Panc1 (cell line): ENCODE data around the gene ENPP1. TPM values are rescaled to one million over a fixed set of nuclear protein-coding genes. Genes with fewer than 3 reads are reported as not detected.
A peak's percentile ranks its signal among the peaks of the same experiment; 100 is the strongest.

Experiments
- ATAC-seq: fragments of 200-7000 bp; cut with Tn5 transposase; 2 replicates; pipeline ENCODE4 v1.9.1; 2020; ENCODE audit warnings: mild to moderate bottlenecking, moderate library complexity
- BruUV-seq: library from RNA; stranded (reverse); fragments of 400-500 nt; replicated peaks from 2 replicates; lab custom pipeline; 2021; lab: Mats Ljungman, UMichigan
- CTCF ChIA-PET: fragments of 300-600 bp; sonication (Branson Sonifier 250); formaldehyde crosslinking; loops from one replicate; lab custom pipeline; 2022; ENCODE audit warnings: antibody characterized with exemption; lab: Charles Lee
- POLR2A ChIA-PET: fragments of 300-600 bp; sonication (Branson Sonifier 250); formaldehyde crosslinking; loops from one replicate; lab custom pipeline; 2022; ENCODE audit warnings: antibody characterized with exemption; lab: Charles Lee
- DNase-seq: peaks from one replicate; pipeline ENCODE4 v3.0.0-alpha.2; 2010; ENCODE audit warnings: low read depth, low spot score
- H3K27ac ChIP-seq: 2 replicates; pipeline ENCODE4 v1.5.1; 2011; ENCODE audit warnings: mild to moderate bottlenecking, low read length, inconsistent platforms
- H3K27me3 ChIP-seq: fragments of 200-500 bp; sonication (Bioruptor generic); 2 replicates; pipeline ENCODE4 v1.6.0; 2014; ENCODE audit warnings: low read length, inconsistent platforms; ENCODE audit not compliant: control insufficient read depth, insufficient read depth
- H3K36me3 ChIP-seq: fragments of 200-500 bp; sonication (Bioruptor generic); 2 replicates; pipeline ENCODE4 v1.5.1; 2014; ENCODE audit warnings: inconsistent platforms, mild to moderate bottlenecking, low read length, moderate library complexity; ENCODE audit not compliant: control insufficient read depth, insufficient read depth
- H3K4me1 ChIP-seq: 2 replicates; pipeline ENCODE4 v1.5.1; 2011; ENCODE audit warnings: inconsistent platforms, mild to moderate bottlenecking, low read length, moderate library complexity; ENCODE audit not compliant: control insufficient read depth, insufficient read depth
- H3K4me3 ChIP-seq, 2 experiments: 2 replicates each; pipeline ENCODE4 v1.5.1; 2011 to 2012; ENCODE audit warnings: low read depth in 2 of 2, low read length in 2 of 2, mild to moderate bottlenecking in 2 of 2, inconsistent platforms in 1 of 2, moderate library complexity in 1 of 2
- H3K9me3 ChIP-seq: fragments of 200-500 bp; sonication (Bioruptor generic); 2 replicates; pipeline ENCODE4 v1.5.1; 2014; ENCODE audit warnings: low read depth, mild to moderate bottlenecking, inconsistent platforms, low read length, moderate library complexity; ENCODE audit not compliant: control insufficient read depth, insufficient read depth
- CTCF ChIP-seq: fragments of 450-650 bp; IDR thresholded peaks from 2 replicates; pipeline ENCODE4 v1.5.1; 2017; ENCODE audit warnings: mild to moderate bottlenecking
- POLR2AphosphoS5 ChIP-seq: IDR thresholded peaks from 2 replicates; pipeline ENCODE4 v1.6.1; 2012; ENCODE audit warnings: mild to moderate bottlenecking, low read depth, low read length, moderate library complexity
- REST ChIP-seq, 2 experiments: IDR thresholded peaks; 2 replicates each; pipeline ENCODE4 v1.6.1; 2011 to 2012; ENCODE audit warnings: low read depth in 2 of 2, control low read depth in 1 of 2, low read length in 1 of 2, mild to moderate bottlenecking in 1 of 2, moderate library complexity in 1 of 2; ENCODE audit not compliant: insufficient read depth in 1 of 2
- SIN3A ChIP-seq: IDR thresholded peaks from 2 replicates; pipeline ENCODE4 v1.6.1; 2012; ENCODE audit warnings: low read depth, mild to moderate bottlenecking, low read length, moderate library complexity, borderline replicate concordance; ENCODE audit not compliant: insufficient read depth
- TCF7L2 ChIP-seq: IDR thresholded peaks from 2 replicates; pipeline ENCODE4 v1.6.1; 2011; ENCODE audit warnings: mild to moderate bottlenecking, low read depth, low read length, inconsistent platforms
- in situ Hi-C: cut with HindIII; loops from 2 replicates; pipeline ENCODE4 v1.10.0; 2016; ENCODE audit warnings: low sequenced_read_pairs, low pct_unique_long_range_greater_than_20kb
- intact Hi-C: fragments of 100-400 bp; cut with micrococcal nuclease; formaldehyde crosslinking; loops from one replicate; pipeline ENCODE4 v1.10.0; 2022; ENCODE audit not compliant: unreplicated experiment
- total RNA-seq: library from RNA; stranded (reverse); gene quantifications from one replicate; pipeline ENCODE4 v1.2.1, GENCODE V29; 2021; ENCODE audit not compliant: unreplicated experiment

The ENPP1 gene
- total RNA-seq, 1 experiment from 2014 or later: 6.8 TPM

- intact Hi-C loops (loop anchor here (5.0 kb wide), 1 partner anchor 357 kb away; no protein-coding TSS in a partner anchor), in situ Hi-C loops (no loop called here)
- no TSS peak for BruUV-seq
- no peak for ATAC-seq
- CTCF ChIA-PET: no interaction called here
- no peak overlapping the region for H3K4me3 ChIP-seq
- TF ChIP-seq SIN3A (no peak), CTCF (no peak), REST (IDR thresholded peaks at IDR 0.05; ENCODE audit: insufficient read depth in 1 of 2, low read depth in 2 of 2, low read length in 1 of 2) (no peak), TCF7L2 (no peak), POLR2AphosphoS5 (no peak)
- H3K36me3 ChIP-seq: no peaks in the 10 kb centered on the region
- H3K9me3 ChIP-seq: no peaks in the 10 kb centered on the region
- no peaks in the 10 kb centered on the region; the same call in 1 of the 2 replicates for H3K4me1 ChIP-seq
- no peaks in the 10 kb centered on the region for H3K27me3 ChIP-seq
- H3K27ac ChIP-seq: no peak overlapping the region
- POLR2A ChIA-PET: no interaction called here
- DNase-seq: no peak
Observed at GRCh38 chr6:131920656-131921055, 112.8 kb downstream of the ENPP1 start.

GRCh38 chr6:131923356-131923755 lies 115.5 kb downstream of the ENPP1 start:
- Histone ChIP-seq H3K27me3 (no peaks in the 10 kb centered on the region), H3K9me3 (no peaks in the 10 kb centered on the region), H3K4me1 (no peaks in the 10 kb centered on the region; the same call in 1 of the 2 replicates), H3K27ac (no peak overlapping the region), H3K36me3 (no peaks in the 10 kb centered on the region), H3K4me3 (no peak overlapping the region)
- CTCF ChIA-PET: interaction anchor here (0.6 to 1.4 kb wide), 3 partner anchors 191 to 356 kb away, joined by 3 to 5 read pairs (median 3); no protein-coding TSS in a partner anchor
- in situ Hi-C loops: no loop called here
- DNase-seq (no peak), ATAC-seq (peak; percentile 83)
- intact Hi-C loops: loop anchor here (5.0 kb wide), 1 partner anchor 354 kb away; no protein-coding TSS in a partner anchor
- POLR2A ChIA-PET: no interaction called here
- TF ChIP-seq CTCF (peak; percentile 77), TCF7L2 (no peak), REST (IDR thresholded peaks at IDR 0.05; ENCODE audit: insufficient read depth in 1 of 2, low read depth in 2 of 2, low read length in 1 of 2) (no peak), SIN3A (no peak)
- no TSS peak for BruUV-seq
